Measurements from ENCODE around the gene NEBL.

The NEBL gene

GRCh38 chr10:20882091-20882490 lies 15.0 kb downstream of the NEBL start:
- Histone ChIP-seq H3K36me3 (ENCODE audit: control insufficient read depth, insufficient read depth, low read length) (no peaks in the 10 kb centered on the region), H3K27me3 (ENCODE audit: control insufficient read depth, insufficient read depth, low read length) (no peaks in the 10 kb centered on the region)

GRCh38 chr10:20879136-20879535 lies 18.0 kb downstream of the NEBL start:
- Histone ChIP-seq H3K36me3 (ENCODE audit: control insufficient read depth, insufficient read depth, low read length) (no peaks in the 10 kb centered on the region), H3K4me1 (ENCODE audit: control insufficient read depth, insufficient read depth, low read length) (no peaks in the 10 kb centered on the region), H3K27me3 (ENCODE audit: control insufficient read depth, insufficient read depth, low read length) (no peaks in the 10 kb centered on the region)

More at GRCh38 chr10:20882091-20882490, 15.0 kb downstream of the NEBL start:
- Histone ChIP-seq H3K4me1 (ENCODE audit: control insufficient read depth, insufficient read depth, low read length) (no peaks in the 10 kb centered on the region), H3K4me3 (ENCODE audit: low read length) (no peak overlapping the region), H3K9me3 (ENCODE audit: control insufficient read depth, low read length) (no peaks in the 10 kb centered on the region), H3K9ac (ENCODE audit: low read length) (no peak overlapping the region)

GRCh38 chr10:20877986-20878983 lies 18.8 kb downstream of the NEBL start:
- Histone ChIP-seq H3K9ac (ENCODE audit: low read length) (no peak overlapping the region), H3K4me1 (ENCODE audit: control insufficient read depth, insufficient read depth, low read length) (no peaks in the 10 kb centered on the region), H3K4me3 (ENCODE audit: low read length) (no peak overlapping the region), H3K36me3 (ENCODE audit: control insufficient read depth, insufficient read depth, low read length) (no peaks in the 10 kb centered on the region), H3K27me3 (ENCODE audit: control insufficient read depth, insufficient read depth, low read length) (no peaks in the 10 kb centered on the region), H3K9me3 (ENCODE audit: control insufficient read depth, low read length) (no peaks in the 10 kb centered on the region)

More at GRCh38 chr10:20879136-20879535, 18.0 kb downstream of the NEBL start:
- H3K4me3 ChIP-seq (ENCODE audit: low read length): no peak overlapping the region
- H3K9ac ChIP-seq (ENCODE audit: low read length): no peak overlapping the region
- H3K9me3 ChIP-seq (ENCODE audit: control insufficient read depth, low read length): no peaks in the 10 kb centered on the region

- no peak overlapping the region for H3K9ac ChIP-seq (ENCODE audit: low read length)
- H3K36me3 ChIP-seq (ENCODE audit: control insufficient read depth, insufficient read depth, low read length): no peaks in the 10 kb centered on the region
Observed at GRCh38 chr10:20877554-20877953, 19.6 kb downstream of the NEBL start.

GRCh38 chr10:20874261-20874660 lies 22.9 kb downstream of the NEBL start:
- H3K4me3 ChIP-seq (ENCODE audit: low read length): no peak overlapping the region
- no peaks in the 10 kb centered on the region for H3K4me1 ChIP-seq (ENCODE audit: control insufficient read depth, insufficient read depth, low read length)
- no peaks in the 10 kb centered on the region for H3K27me3 ChIP-seq (ENCODE audit: control insufficient read depth, insufficient read depth, low read length)
- no peak overlapping the region for H3K9ac ChIP-seq (ENCODE audit: low read length)
- no peaks in the 10 kb centered on the region for H3K36me3 ChIP-seq (ENCODE audit: control insufficient read depth, insufficient read depth, low read length)
- H3K9me3 ChIP-seq (ENCODE audit: control insufficient read depth, low read length): no peaks in the 10 kb centered on the region

More at GRCh38 chr10:20877554-20877953, 19.6 kb downstream of the NEBL start:
- Histone ChIP-seq H3K9me3 (ENCODE audit: control insufficient read depth, low read length) (no peaks in the 10 kb centered on the region), H3K4me1 (ENCODE audit: control insufficient read depth, insufficient read depth, low read length) (no peaks in the 10 kb centered on the region), H3K27me3 (ENCODE audit: control insufficient read depth, insufficient read depth, low read length) (no peaks in the 10 kb centered on the region), H3K4me3 (ENCODE audit: low read length) (no peak overlapping the region)

GRCh38 chr10:20871970-20872369 lies 25.1 kb downstream of the NEBL start:
- Histone ChIP-seq H3K36me3 (ENCODE audit: control insufficient read depth, insufficient read depth, low read length) (no peaks in the 10 kb centered on the region), H3K4me1 (ENCODE audit: control insufficient read depth, insufficient read depth, low read length) (no peaks in the 10 kb centered on the region), H3K9ac (ENCODE audit: low read length) (no peak overlapping the region), H3K27me3 (ENCODE audit: control insufficient read depth, insufficient read depth, low read length) (no peaks in the 10 kb centered on the region), H3K9me3 (ENCODE audit: control insufficient read depth, low read length) (no peaks in the 10 kb centered on the region), H3K4me3 (ENCODE audit: low read length) (no peak overlapping the region)

- no peaks in the 10 kb centered on the region for H3K9me3 ChIP-seq (ENCODE audit: control insufficient read depth, low read length)
- no peak overlapping the region for H3K4me3 ChIP-seq (ENCODE audit: low read length)
- no peaks in the 10 kb centered on the region for H3K36me3 ChIP-seq (ENCODE audit: control insufficient read depth, insufficient read depth, low read length)
- H3K9ac ChIP-seq (ENCODE audit: low read length): no peak overlapping the region
- H3K4me1 ChIP-seq (ENCODE audit: control insufficient read depth, insufficient read depth, low read length): no peaks in the 10 kb centered on the region
- no peaks in the 10 kb centered on the region for H3K27me3 ChIP-seq (ENCODE audit: control insufficient read depth, insufficient read depth, low read length)
Observed at GRCh38 chr10:20870834-20871233, 26.3 kb downstream of the NEBL start.

- H3K9me3 ChIP-seq (ENCODE audit: control insufficient read depth, low read length): no peaks in the 10 kb centered on the region
- H3K4me3 ChIP-seq (ENCODE audit: low read length): no peak overlapping the region
- no peaks in the 10 kb centered on the region for H3K27me3 ChIP-seq (ENCODE audit: control insufficient read depth, insufficient read depth, low read length)
- H3K36me3 ChIP-seq (ENCODE audit: control insufficient read depth, insufficient read depth, low read length): no peaks in the 10 kb centered on the region
- H3K4me1 ChIP-seq (ENCODE audit: control insufficient read depth, insufficient read depth, low read length): no peaks in the 10 kb centered on the region
- H3K9ac ChIP-seq (ENCODE audit: low read length): no peak overlapping the region
Observed at GRCh38 chr10:20863008-20863407, 34.1 kb downstream of the NEBL start.

- Histone ChIP-seq H3K4me3 (ENCODE audit: low read length) (no peak overlapping the region), H3K4me1 (ENCODE audit: control insufficient read depth, insufficient read depth, low read length) (no peaks in the 10 kb centered on the region), H3K9ac (ENCODE audit: low read length) (no peak overlapping the region), H3K9me3 (ENCODE audit: control insufficient read depth, low read length) (no peaks in the 10 kb centered on the region), H3K36me3 (ENCODE audit: control insufficient read depth, insufficient read depth, low read length) (no peaks in the 10 kb centered on the region), H3K27me3 (ENCODE audit: control insufficient read depth, insufficient read depth, low read length) (no peaks in the 10 kb centered on the region)
Observed at GRCh38 chr10:20858292-20859124, 38.6 kb downstream of the NEBL start.

- Histone ChIP-seq H3K27me3 (ENCODE audit: control insufficient read depth, insufficient read depth, low read length) (no peaks in the 10 kb centered on the region), H3K4me1 (ENCODE audit: control insufficient read depth, insufficient read depth, low read length) (no peaks in the 10 kb centered on the region), H3K9me3 (ENCODE audit: control insufficient read depth, low read length) (no peaks in the 10 kb centered on the region), H3K9ac (ENCODE audit: low read length) (no peak overlapping the region), H3K36me3 (ENCODE audit: control insufficient read depth, insufficient read depth, low read length) (no peaks in the 10 kb centered on the region), H3K4me3 (ENCODE audit: low read length) (no peak overlapping the region)
Observed at GRCh38 chr10:20856484-20856883, 40.6 kb downstream of the NEBL start.

GRCh38 chr10:20855398-20856038 lies 41.6 kb downstream of the NEBL start:
- no peaks in the 10 kb centered on the region for H3K9me3 ChIP-seq (ENCODE audit: control insufficient read depth, low read length)
- no peaks in the 10 kb centered on the region for H3K4me1 ChIP-seq (ENCODE audit: control insufficient read depth, insufficient read depth, low read length)
- no peak overlapping the region for H3K9ac ChIP-seq (ENCODE audit: low read length)
- no peak overlapping the region for H3K4me3 ChIP-seq (ENCODE audit: low read length)
- no peaks in the 10 kb centered on the region for H3K36me3 ChIP-seq (ENCODE audit: control insufficient read depth, insufficient read depth, low read length)
- H3K27me3 ChIP-seq (ENCODE audit: control insufficient read depth, insufficient read depth, low read length): no peaks in the 10 kb centered on the region
